ENCODE measurements around the gene M1AP. TPM values are rescaled to one million over a fixed set of nuclear protein-coding genes. Genes with fewer than 3 reads are reported as not detected.
"Not testable (repeated sequence)": the region's sequence is repeated elsewhere in the genome, so short reads cannot be mapped to it uniquely, and the experiment has no call there.

Gene M1AP
- total RNA-seq, 1 donor from 2014 or later, result not detected

- DNase-seq (ENCODE audit: low read depth in 2 of 2), result no peak
Measured at GRCh38 chr2:74566076-74566753, 81.9 kb downstream of the M1AP start.

DNA sequence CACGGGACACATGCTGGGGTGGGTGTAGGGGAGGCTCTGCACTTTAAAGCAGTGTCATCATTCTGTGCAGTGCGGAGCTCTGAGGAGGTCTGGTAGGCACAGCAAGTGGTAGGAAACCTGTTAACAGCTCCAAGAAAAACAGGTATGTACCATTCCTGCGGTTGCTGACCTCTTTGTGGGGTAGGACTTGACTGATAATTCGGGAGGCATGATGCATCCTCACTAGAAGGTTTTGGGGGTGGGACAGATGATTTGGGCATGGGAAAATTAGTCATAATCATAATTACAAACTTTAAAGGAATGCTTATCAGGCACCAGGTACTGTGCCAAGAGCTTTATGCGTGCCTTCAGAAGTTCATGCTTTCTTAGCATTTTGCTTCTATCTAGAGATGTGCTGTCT is 83.9 kb downstream of the M1AP start:
- no peak for DNase-seq (ENCODE audit: low read depth in 2 of 2)

GRCh38 chr2:74562126-74562775 is 85.9 kb downstream of the M1AP start:
- DNase-seq (ENCODE audit: low read depth in 2 of 2), result no peak

GRCh38 chr2:74561022-74561421 is 87.1 kb downstream of the M1AP start:
- not testable (repeated sequence) for DNase-seq (ENCODE audit: low read depth in 2 of 2)

DNA sequence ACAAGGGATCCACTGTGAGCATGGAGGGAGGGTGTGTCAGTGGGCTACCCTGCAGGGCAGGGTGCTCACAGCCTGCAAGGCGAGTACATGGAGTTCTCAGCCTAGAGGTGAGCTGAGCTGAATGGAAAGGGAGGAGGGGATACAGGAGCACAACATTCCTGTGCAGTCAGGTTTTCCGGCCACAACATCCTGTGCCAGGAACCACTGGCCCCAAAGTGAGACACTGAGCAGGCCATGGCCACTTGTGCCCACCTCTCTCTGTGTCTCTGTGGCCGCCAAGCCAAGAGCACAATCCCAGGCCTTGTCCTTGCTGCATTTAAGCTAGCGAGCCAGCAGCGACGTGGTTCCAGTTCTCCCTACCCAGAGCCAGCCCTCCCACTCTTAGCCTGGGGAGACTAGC is 87.5 kb downstream of the M1AP start:
- peak in 1 of 2 donors; percentile 48 for DNase-seq (ENCODE audit: low read depth in 2 of 2)

DNA sequence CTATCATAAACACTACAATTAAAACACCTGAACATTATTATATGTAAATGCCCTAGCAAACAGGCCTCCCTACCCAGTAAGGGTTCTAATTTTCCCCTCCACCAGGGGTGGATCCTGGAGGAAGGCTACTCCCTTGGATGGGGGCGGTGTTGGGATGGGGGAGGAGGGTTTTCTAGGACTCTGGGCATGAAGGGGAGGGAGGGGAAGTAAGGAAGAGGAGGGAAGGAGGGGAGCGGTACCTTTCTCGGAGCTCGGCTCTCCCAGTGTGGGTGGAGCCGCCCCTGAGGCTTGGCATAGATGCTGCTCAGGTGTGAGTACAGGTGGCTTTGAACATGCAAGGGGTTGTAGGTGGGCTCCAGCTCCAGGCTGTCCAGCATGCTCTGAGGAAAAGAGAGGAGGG is 88.2 kb downstream of the M1AP start:
- no peak for DNase-seq (ENCODE audit: low read depth in 2 of 2)

- DNase-seq (ENCODE audit: low read depth in 2 of 2), result no peak
Measured at GRCh38 chr2:74558284-74559230, 89.6 kb downstream of the M1AP start.

DNA sequence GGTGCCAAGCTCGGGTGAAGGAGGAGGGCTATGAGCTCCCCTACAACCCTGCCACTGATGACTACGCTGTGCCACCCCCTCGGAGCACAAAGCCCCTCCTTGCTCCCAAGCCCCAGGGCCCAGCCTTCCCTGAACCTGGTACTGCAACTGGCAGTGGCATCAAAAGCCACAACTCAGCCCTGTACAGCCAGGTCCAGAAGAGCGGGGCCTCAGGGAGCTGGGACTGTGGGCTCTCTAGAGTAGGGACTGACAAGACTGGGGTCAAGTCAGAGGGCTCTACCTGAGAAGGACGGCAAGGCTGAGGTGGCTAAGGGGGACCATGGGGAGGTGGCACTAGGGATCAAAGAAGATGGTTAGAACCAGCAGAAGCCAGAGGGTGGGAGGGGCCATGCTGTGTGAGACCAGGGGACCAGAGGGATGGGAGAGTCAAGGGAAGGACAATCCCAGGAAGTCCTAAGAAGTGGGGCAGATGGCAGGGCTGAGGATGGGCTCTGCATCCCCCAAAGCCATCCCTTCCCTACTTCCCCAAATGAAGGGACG is 91.2 kb downstream of the M1AP start:
- DNase-seq (ENCODE audit: low read depth in 2 of 2), result no peak

- no peak for DNase-seq (ENCODE audit: low read depth in 2 of 2)
Measured at GRCh38 chr2:74556159-74556558, 92.0 kb downstream of the M1AP start.

- DNase-seq (ENCODE audit: low read depth in 2 of 2), result no peak
Measured at GRCh38 chr2:74555610-74556103, 92.5 kb downstream of the M1AP start.

DNA sequence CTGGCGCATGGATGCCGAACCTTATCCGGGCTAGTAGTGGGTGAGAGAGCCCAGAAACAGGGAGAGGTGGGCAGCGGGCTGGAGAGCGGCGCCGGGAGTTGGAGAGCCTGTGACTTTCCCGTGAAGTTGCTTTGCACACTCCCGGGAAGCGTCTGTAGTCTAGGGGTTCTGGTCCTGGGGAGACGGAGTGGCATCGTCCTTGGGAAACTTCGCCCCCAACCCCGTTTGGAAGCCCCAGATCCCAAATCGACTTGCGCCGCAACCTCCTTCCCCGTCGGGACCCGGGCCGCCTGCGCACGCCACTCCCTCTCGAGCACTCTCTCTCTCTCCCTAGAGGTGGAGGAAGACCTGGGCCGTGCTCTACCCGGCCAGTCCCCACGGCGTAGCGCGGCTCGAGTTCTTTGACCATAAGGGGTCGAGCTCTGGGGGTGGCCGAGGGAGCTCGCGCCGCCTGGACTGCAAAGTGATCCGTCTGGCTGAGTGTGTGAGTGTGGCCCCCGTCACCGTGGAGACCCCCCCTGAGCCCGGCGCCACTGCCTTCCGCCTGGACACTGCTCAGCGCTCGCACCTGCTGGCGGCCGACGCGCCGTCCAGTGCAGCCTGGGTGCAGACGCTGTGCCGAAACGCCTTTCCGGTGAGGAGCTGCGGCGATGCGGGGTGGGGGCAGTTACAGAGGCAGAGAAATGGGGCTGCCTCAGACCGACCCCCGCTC is 93.2 kb downstream of the M1AP start:
- peak; percentile 39 to 57 for DNase-seq (ENCODE audit: low read depth in 2 of 2)

DNA sequence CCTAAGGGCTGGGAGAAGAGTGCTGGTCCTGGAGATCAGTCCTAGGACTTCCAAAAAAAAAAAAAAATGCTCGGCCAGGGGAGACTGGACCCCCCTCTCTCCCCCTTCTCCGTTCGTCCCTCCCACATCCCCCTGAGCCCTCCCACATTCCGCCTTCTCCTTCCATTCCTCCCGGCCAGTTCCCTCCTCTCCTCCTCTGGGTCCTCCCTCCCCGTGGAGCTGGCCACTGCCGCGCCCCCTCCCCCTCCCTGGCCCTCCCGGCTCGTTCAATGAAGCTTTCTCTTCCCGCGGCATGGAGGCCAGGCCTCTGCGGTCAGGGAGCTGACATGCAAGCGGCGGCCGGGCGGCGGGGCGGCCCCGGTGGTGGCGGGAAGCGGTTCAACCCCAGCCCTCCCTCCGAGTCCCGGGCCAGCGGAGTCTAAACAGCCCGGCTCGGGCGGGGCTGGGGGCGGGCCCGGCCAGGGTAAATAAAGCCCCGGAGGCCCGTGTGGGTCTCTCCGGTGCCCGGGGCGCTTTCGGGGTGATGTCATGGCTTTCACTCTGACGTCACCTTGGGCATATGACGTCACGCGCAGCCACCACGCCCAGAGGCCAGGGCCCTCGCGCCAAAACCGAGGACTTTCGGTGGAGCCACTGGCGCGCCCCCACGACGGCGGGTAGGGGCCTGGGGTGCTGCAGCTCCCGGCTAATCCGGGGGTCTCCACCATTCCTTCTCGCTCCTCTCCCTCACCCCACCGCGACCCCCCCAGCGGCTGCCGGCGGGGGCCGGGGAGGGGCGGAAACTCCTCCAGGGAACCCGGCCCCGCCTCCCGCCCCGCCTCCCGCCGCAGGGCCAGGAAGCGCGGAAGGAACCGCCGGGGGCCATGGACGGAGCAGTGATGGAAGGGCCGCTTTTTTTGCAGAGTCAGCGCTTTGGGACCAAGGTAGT is 94.0 kb downstream of the M1AP start, which contains the start of the genes DOK1 and LOXL3:
Gene DOK1 (plus strand): TSS at position 829 of the 928 bp plus-strand sequence. CDS start 35 bp downstream, at position 864.
Gene LOXL3 (minus strand): TSS at position 51 of the 928 bp plus-strand sequence. CDS start 1,308 bp downstream, outside the sequence.
- peak; percentile 70 to 84 for DNase-seq (ENCODE audit: low read depth in 2 of 2)

GRCh38 chr2:74552914-74553811 is 95.0 kb downstream of the M1AP start:
- no peak for DNase-seq (ENCODE audit: low read depth in 2 of 2)

GRCh38 chr2:74551942-74552913 is 95.9 kb downstream of the M1AP start:
- no peak for DNase-seq (ENCODE audit: low read depth in 2 of 2)

GRCh38 chr2:74551530-74551929 is 96.6 kb downstream of the M1AP start:
- DNase-seq (ENCODE audit: low read depth in 2 of 2), result no peak

GRCh38 chr2:74550231-74550630 is 97.9 kb downstream of the M1AP start:
- no peak for DNase-seq (ENCODE audit: low read depth in 2 of 2)
